Tibial artery (tissue), 4 donors: ENCODE measurements around the gene HYOU1.

Experiments
- DNase-seq, 2 donors: peaks; one replicate each; pipeline ENCODE4 v3.0.0-alpha.2; 2019
- H3K27ac ChIP-seq, 2 donors: fragments of 200-600 bp; sonication (generic) in 1 of 2; 1 replicate in 1 of 2; 2 replicates in 1 of 2; pipeline ENCODE4 v1.5.1; 2018 to 2019; ENCODE audit warnings: mild to moderate bottlenecking in 1 of 2
- H3K27me3 ChIP-seq, 2 donors: fragments of 200-600 bp; sonication (generic) in 1 of 2; one replicate each; pipeline versions ENCODE4 v1.5.1 to v1.6.0; 2016 to 2019
- H3K36me3 ChIP-seq, 3 donors: fragments of 200-600 bp; sonication (generic) in 2 of 3; one replicate each; pipeline ENCODE4 v1.5.1; 2016 to 2019; ENCODE audit warnings: mild to moderate bottlenecking in 2 of 3
- H3K4me1 ChIP-seq, 4 donors: fragments of 200-600 bp; sonication (generic) in 2 of 4; 1 replicate in 3 of 4; 2 replicates in 1 of 4; pipeline ENCODE4 v1.5.1; 2016 to 2019
- H3K4me3 ChIP-seq, 2 donors: fragments of 200-600 bp; sonication (generic) in 1 of 2; 1 replicate in 1 of 2; 2 replicates in 1 of 2; pipeline ENCODE4 v1.5.1; 2018 to 2019; ENCODE audit warnings: mild to moderate bottlenecking in 2 of 2
- H3K9me3 ChIP-seq, 3 donors: fragments of 200-600 bp; sonication (generic) in 1 of 3; one replicate each; pipeline ENCODE4 v1.5.1; 2016 to 2019
- CTCF ChIP-seq, 2 experiments: fragments of 200-600 bp in 1 of 2; fragments of 450-650 bp in 1 of 2; IDR thresholded peaks; one replicate each; pipeline ENCODE4 v1.5.1; 2017 to 2019; ENCODE audit warnings: antibody characterized with exemption in 2 of 2, mild to moderate bottlenecking in 1 of 2, moderate library complexity in 1 of 2
- intact Hi-C: fragments of 100-400 bp; cut with DNase I; formaldehyde crosslinking; loops from one replicate; pipeline ENCODE4 v1.15.0; 2023; ENCODE audit warnings: low total_unique reads

Gene HYOU1

DNA sequence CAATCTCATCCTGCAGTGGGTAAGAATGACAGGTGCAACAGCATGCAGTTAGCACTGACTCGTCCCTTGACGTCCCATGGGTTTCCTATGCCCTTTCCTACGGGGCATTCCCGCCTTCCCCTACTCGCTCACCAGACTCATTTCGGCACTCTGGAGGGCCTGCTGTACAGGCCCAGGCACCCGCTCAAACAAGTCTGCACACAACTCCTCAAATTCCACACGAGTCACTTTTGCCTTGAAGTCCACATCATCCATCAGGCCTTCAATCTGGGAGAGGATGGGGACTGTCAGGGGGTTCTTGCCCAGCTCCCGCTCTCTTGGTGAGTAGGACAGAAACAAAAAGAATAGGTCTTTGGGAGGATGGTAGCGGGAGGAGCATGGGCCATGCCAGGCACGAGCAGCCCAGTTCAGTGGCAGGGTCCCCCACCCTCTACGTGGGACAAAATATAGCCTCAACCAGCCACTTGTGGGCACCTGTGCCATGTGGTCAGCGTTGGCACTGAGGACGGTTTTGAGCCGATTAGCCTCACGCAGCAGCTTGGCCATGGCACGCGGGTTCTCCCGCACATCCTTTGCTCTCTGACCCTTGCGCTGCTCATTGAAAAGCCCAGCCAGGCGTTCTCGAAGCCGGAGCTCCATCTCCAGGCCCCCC is 4.7 kb downstream of the HYOU1 start:
- Histone ChIP-seq H3K27me3 (no peaks in the 10 kb centered on the region), H3K4me1 (peaks cover 0 to 15% (median 13%) of the 10 kb centered on the region in 4 donors), H3K36me3 (peaks cover 61 to 80% (median 62%) of the 10 kb centered on the region in 3 donors), H3K4me3 (no peak overlapping the region), H3K27ac (no peak overlapping the region), H3K9me3 (no peaks in the 10 kb centered on the region)
- intact Hi-C loops = no loop called here
- no peak for DNase-seq
- no peak for TF ChIP-seq CTCF (IDR thresholded peaks at IDR 0.05)

- no peak for TF ChIP-seq CTCF (IDR thresholded peaks at IDR 0.05)
Measured at GRCh38 chr11:119051440-119052162, 5.4 kb downstream of the HYOU1 start.

DNA sequence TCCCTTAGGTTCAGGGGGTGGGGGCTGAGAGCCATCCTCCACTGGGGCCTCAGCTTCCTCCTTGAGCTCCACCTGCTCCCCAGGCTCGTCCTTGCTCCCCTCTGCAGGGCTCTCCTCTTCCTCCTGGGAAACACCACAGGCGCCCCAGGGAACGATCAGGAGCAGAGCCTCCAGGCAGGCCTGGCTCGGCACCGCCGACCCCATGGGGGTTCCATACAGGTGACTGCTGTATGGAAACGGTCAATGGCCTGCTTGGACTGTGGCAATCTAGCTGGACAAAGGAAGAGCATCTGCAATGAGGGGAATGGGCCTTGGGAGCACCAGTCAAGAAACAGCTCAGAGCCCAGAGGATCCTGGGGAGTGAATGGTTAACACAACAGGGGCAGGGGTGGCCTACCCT is 7.9 kb downstream of the HYOU1 start:
- intact Hi-C loops = loop anchor here (5.0 kb wide), 1 partner anchor 377 kb away; no protein-coding TSS in a partner anchor
- Histone ChIP-seq H3K27me3 (no peaks in the 10 kb centered on the region), H3K4me1 (no peaks in the 10 kb centered on the region), H3K27ac (no peak overlapping the region), H3K9me3 (no peaks in the 10 kb centered on the region), H3K4me3 (no peak overlapping the region), H3K36me3 (peaks cover 79 to 96% (median 85%) of the 10 kb centered on the region in 3 donors)
- TF ChIP-seq CTCF (IDR thresholded peaks at IDR 0.05) = no peak
- no peak for DNase-seq

More at GRCh38 chr11:119051440-119052162, 5.4 kb downstream of the HYOU1 start:
- H3K4me3 ChIP-seq = no peak overlapping the region
- H3K27me3 ChIP-seq = no peaks in the 10 kb centered on the region
- H3K9me3 ChIP-seq = no peaks in the 10 kb centered on the region
- H3K27ac ChIP-seq = no peak overlapping the region
- DNase-seq = no peak
- peaks cover 68 to 86% (median 69%) of the 10 kb centered on the region in 3 donors for H3K36me3 ChIP-seq
- H3K4me1 ChIP-seq = peaks cover 0 to 15% (median 13%) of the 10 kb centered on the region in 4 donors
- intact Hi-C loops = no loop called here

GRCh38 chr11:119048644-119049043 is 8.4 kb downstream of the HYOU1 start:
- Histone ChIP-seq H3K4me1 (no peaks in the 10 kb centered on the region), H3K9me3 (no peaks in the 10 kb centered on the region), H3K36me3 (peaks cover 79 to 91% (median 85%) of the 10 kb centered on the region in 3 donors), H3K27ac (no peak overlapping the region), H3K4me3 (no peak overlapping the region), H3K27me3 (no peaks in the 10 kb centered on the region)
- TF ChIP-seq CTCF (IDR thresholded peaks at IDR 0.05) = no peak
- intact Hi-C loops = loop anchor here (5.0 kb wide), 1 partner anchor 376 kb away; no protein-coding TSS in a partner anchor
- DNase-seq = no peak

DNA sequence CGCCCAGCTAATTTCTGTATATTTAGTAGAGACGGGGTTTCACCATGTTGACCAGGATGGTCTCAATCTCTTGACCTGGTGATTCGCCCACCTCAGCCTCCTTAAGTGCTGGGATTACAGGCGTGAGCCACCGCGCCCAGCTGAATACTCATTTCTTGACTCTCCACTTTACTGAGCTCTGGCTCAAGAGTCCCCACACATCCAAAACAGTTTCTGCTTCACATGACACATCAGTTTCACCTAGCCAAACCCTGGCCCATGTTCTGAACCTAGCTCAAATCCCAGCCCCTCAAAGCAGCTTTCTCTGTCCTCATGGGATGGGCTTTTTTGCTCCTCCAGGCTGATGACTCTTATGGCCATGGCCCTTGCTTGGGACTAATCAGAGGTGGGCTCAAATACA is 9.8 kb downstream of the HYOU1 start:
- DNase-seq = no peak
- Histone ChIP-seq H3K36me3 (peaks cover 66 to 77% (median 71%) of the 10 kb centered on the region in 3 donors), H3K4me1 (no peaks in the 10 kb centered on the region), H3K27ac (no peak overlapping the region), H3K9me3 (no peaks in the 10 kb centered on the region), H3K4me3 (no peak overlapping the region), H3K27me3 (no peaks in the 10 kb centered on the region)
- intact Hi-C loops = loop anchor here (5.0 kb wide), 1 partner anchor 375 kb away; no protein-coding TSS in a partner anchor
- no peak for TF ChIP-seq CTCF (IDR thresholded peaks at IDR 0.05)
